ENCODE results near the gene GNAQ. TPM values are rescaled to one million over a fixed set of nuclear protein-coding genes. Genes with fewer than 3 reads are reported as not detected.

GNAQ gene
- total and polyA plus RNA-seq, 2 experiments from 2014 or later, result 21.1 to 43.1 TPM

DNA sequence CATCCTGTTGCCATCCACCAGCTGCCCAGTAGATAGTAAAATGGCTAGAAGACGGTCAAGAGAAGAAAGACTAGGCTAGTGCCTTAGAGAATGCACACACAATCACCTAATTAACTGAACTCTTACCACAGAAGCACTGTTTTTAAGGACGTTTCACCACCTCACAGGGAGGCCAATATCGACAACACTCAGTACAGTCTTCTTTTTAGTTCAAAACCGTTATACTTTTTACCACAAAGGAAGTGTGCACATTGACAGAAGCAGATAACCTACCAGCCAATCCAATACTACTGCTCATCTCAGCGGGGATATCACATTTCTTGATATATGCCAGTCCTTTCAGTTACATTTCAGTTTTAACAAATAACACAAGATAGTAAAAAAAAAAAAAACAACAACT is 122.3 kb downstream of the GNAQ start:
- H3K27me3 Mint-ChIP-seq (ENCODE audit: insufficient read depth, low read depth, poor library complexity), result no peaks in the 10 kb centered on the region
- Histone ChIP-seq H3K4me2 (no peak overlapping the region), H3K9me2 (ENCODE audit: insufficient read depth) (no peaks in the 10 kb centered on the region), H3F3A (replicated peaks; ENCODE audit: low read depth) (no peaks in the 10 kb centered on the region), H3K4me1 (ENCODE audit: insufficient read depth) (no peaks in the 10 kb centered on the region), H3K27ac (ENCODE audit: low read depth) (no peak overlapping the region), H3K4me3 (no peak overlapping the region), H3K27me3 (ENCODE audit: insufficient read depth) (no peaks in the 10 kb centered on the region), H3K79me2 (replicated peaks; ENCODE audit: insufficient read depth) (peaks cover 19% of the 10 kb centered on the region), H3K36me3 (ENCODE audit: insufficient read depth) (no peaks in the 10 kb centered on the region), H2AFZ (no peak overlapping the region), H4K20me1 (replicated peaks; ENCODE audit: insufficient read depth) (no peaks in the 10 kb centered on the region)
- H3K36me3 Mint-ChIP-seq (ENCODE audit: low read depth), result 0 out of 3 replicates have a peak, but pooled peaks cover 3% of the 10 kb centered on the region
- TF ChIP-seq, protein P1, sequence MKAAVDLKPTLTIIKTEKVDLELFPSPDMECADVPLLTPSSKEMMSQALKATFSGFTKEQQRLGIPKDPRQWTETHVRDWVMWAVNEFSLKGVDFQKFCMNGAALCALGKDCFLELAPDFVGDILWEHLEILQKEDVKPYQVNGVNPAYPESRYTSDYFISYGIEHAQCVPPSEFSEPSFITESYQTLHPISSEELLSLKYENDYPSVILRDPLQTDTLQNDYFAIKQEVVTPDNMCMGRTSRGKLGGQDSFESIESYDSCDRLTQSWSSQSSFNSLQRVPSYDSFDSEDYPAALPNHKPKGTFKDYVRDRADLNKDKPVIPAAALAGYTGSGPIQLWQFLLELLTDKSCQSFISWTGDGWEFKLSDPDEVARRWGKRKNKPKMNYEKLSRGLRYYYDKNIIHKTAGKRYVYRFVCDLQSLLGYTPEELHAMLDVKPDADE (IDR thresholded peaks at IDR 0.05), result no peak
- TF ChIP-seq EZH2phosphoT487 (IDR thresholded peaks at IDR 0.05; ENCODE audit: unreplicated experiment) (no peak), JUNB (IDR thresholded peaks at IDR 0.05; ENCODE audit: unreplicated experiment) (no peak), EZH2 (IDR thresholded peaks at IDR 0.05; ENCODE audit: low read depth, unreplicated experiment) (no peak), NANOG (IDR thresholded peaks at IDR 0.05; ENCODE audit: borderline replicate concordance) (no peak), ZNF331 (CRISPR knock-in tag; IDR thresholded peaks at IDR 0.05; ENCODE audit: low read depth) (no peak)
- H3K9me3 Mint-ChIP-seq, result no peaks in the 10 kb centered on the region
- no peak for ATAC-seq
- peaks cover 22% of the 10 kb centered on the region for H3K4me1 Mint-ChIP-seq
- no peak overlapping the region for H3K4me3 Mint-ChIP-seq
- no peak for DNase-seq (ENCODE audit: low spot score)
- no peak overlapping the region; the same call in 1 of the 2 replicates for H3K27ac Mint-ChIP-seq

DNA sequence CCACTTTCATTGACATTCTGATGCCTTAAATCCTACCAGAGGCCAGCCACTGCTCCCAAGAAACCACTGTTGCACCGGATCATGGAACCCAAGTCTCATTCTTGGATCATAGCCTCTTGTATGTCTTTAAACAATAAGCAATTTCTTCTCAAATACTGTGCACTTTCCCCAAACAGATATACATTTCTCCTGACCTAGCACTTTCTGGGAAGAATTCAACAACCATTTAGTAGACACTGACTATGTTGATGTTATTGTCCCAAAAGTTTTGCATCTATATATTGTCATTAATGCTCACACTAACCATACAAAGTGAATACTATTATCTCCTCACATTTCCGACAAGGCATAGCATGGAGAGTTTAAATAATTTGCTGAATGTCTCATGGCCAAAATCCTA is 123.3 kb downstream of the GNAQ start:
- H2AFZ ChIP-seq, result no peak overlapping the region
- H3K4me2 ChIP-seq, result no peak overlapping the region
- no peak for DNase-seq (ENCODE audit: low spot score)
- Mint-ChIP-seq H3K4me1 (peaks cover 19% of the 10 kb centered on the region), H3K4me3 (no peak overlapping the region), H3K27ac (peak overlapping the region; percentile 63; the same call in 1 of the 2 replicates), H3K27me3 (ENCODE audit: insufficient read depth, low read depth, poor library complexity) (no peaks in the 10 kb centered on the region), H3K36me3 (ENCODE audit: low read depth) (no peaks in the 10 kb centered on the region), H3K9me3 (no peaks in the 10 kb centered on the region)
- H3K27ac ChIP-seq (ENCODE audit: low read depth), result no peak overlapping the region
- no peak for ATAC-seq
- H3K9me2 ChIP-seq (ENCODE audit: insufficient read depth), result no peaks in the 10 kb centered on the region
- H3K27me3 ChIP-seq (ENCODE audit: insufficient read depth), result no peaks in the 10 kb centered on the region
- H3K4me3 ChIP-seq, result no peak overlapping the region
- no peaks in the 10 kb centered on the region for H4K20me1 ChIP-seq (replicated peaks; ENCODE audit: insufficient read depth)
- no peaks in the 10 kb centered on the region for H3K4me1 ChIP-seq (ENCODE audit: insufficient read depth)
- H3K79me2 ChIP-seq (replicated peaks; ENCODE audit: insufficient read depth), result peaks cover 19% of the 10 kb centered on the region
- H3K36me3 ChIP-seq (ENCODE audit: insufficient read depth), result no peaks in the 10 kb centered on the region
- no peaks in the 10 kb centered on the region for H3F3A ChIP-seq (replicated peaks; ENCODE audit: low read depth)
- TF ChIP-seq STAT1 (IDR thresholded peaks at IDR 0.05; ENCODE audit: unreplicated experiment) (no peak), CREB1 (CRISPR knock-in tag; IDR thresholded peaks at IDR 0.05; ENCODE audit: low read depth) (no peak), POLR2AphosphoS5 (IDR thresholded peaks at IDR 0.05; ENCODE audit: low read depth) (no peak), ZNF331 (CRISPR knock-in tag; IDR thresholded peaks at IDR 0.05; ENCODE audit: low read depth) (no peak), EZH2 (IDR thresholded peaks at IDR 0.05; ENCODE audit: low read depth, unreplicated experiment) (no peak), JUNB (IDR thresholded peaks at IDR 0.05; ENCODE audit: unreplicated experiment) (no peak), ZNF114 (CRISPR knock-in tag; IDR thresholded peaks at IDR 0.05) (no peak), EZH2phosphoT487 (IDR thresholded peaks at IDR 0.05; ENCODE audit: unreplicated experiment) (no peak), NANOG (IDR thresholded peaks at IDR 0.05; ENCODE audit: borderline replicate concordance) (no peak)
- TF ChIP-seq, protein P2, sequence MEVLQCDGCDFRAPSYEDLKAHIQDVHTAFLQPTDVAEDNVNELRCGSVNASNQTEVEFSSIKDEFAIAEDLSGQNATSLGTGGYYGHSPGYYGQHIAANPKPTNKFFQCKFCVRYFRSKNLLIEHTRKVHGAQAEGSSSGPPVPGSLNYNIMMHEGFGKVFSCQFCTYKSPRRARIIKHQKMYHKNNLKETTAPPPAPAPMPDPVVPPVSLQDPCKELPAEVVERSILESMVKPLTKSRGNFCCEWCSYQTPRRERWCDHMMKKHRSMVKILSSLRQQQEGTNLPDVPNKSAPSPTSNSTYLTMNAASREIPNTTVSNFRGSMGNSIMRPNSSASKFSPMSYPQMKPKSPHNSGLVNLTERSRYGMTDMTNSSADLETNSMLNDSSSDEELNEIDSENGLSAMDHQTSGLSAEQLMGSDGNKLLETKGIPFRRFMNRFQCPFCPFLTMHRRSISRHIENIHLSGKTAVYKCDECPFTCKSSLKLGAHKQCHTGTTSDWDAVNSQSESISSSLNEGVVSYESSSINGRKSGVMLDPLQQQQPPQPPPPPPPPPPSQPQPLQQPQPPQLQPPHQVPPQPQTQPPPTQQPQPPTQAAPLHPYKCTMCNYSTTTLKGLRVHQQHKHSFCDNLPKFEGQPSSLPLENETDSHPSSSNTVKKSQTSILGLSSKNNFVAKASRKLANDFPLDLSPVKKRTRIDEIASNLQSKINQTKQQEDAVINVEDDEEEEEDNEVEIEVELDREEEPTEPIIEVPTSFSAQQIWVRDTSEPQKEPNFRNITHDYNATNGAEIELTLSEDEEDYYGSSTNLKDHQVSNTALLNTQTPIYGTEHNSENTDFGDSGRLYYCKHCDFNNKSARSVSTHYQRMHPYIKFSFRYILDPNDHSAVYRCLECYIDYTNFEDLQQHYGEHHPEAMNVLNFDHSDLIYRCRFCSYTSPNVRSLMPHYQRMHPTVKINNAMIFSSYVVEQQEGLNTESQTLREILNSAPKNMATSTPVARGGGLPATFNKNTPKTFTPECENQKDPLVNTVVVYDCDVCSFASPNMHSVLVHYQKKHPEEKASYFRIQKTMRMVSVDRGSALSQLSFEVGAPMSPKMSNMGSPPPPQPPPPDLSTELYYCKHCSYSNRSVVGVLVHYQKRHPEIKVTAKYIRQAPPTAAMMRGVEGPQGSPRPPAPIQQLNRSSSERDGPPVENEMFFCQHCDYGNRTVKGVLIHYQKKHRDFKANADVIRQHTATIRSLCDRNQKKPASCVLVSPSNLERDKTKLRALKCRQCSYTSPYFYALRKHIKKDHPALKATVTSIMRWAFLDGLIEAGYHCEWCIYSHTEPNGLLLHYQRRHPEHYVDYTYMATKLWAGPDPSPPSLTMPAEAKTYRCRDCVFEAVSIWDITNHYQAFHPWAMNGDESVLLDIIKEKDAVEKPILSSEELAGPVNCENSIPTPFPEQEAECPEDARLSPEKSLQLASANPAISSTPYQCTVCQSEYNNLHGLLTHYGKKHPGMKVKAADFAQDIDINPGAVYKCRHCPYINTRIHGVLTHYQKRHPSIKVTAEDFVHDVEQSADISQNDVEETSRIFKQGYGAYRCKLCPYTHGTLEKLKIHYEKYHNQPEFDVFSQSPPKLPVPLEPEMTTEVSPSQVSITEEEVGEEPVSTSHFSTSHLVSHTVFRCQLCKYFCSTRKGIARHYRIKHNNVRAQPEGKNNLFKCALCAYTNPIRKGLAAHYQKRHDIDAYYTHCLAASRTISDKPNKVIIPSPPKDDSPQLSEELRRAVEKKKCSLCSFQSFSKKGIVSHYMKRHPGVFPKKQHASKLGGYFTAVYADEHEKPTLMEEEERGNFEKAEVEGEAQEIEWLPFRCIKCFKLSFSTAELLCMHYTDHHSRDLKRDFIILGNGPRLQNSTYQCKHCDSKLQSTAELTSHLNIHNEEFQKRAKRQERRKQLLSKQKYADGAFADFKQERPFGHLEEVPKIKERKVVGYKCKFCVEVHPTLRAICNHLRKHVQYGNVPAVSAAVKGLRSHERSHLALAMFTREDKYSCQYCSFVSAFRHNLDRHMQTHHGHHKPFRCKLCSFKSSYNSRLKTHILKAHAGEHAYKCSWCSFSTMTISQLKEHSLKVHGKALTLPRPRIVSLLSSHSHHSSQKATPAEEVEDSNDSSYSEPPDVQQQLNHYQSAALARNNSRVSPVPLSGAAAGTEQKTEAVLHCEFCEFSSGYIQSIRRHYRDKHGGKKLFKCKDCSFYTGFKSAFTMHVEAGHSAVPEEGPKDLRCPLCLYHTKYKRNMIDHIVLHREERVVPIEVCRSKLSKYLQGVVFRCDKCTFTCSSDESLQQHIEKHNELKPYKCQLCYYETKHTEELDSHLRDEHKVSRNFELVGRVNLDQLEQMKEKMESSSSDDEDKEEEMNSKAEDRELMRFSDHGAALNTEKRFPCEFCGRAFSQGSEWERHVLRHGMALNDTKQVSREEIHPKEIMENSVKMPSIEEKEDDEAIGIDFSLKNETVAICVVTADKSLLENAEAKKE (CRISPR knock-in tag; IDR thresholded peaks at IDR 0.05), result no peak
- TF ChIP-seq, protein P1 (IDR thresholded peaks at IDR 0.05), result no peak
